ENCODE results near the gene ZNF331. TPM values are rescaled to one million over a fixed set of nuclear protein-coding genes. Genes with fewer than 3 reads are reported as not detected.

ZNF331 gene
- total RNA-seq, 2 experiments from 2014 or later: 16.2 to 23.7 TPM

GRCh38 chr19:53518121-53518520 is 19.8 kb upstream of the ZNF331 start:
- peaks cover 4% of the 10 kb centered on the region; the same call in 1 of the 2 replicates for H3K9me3 ChIP-seq (ENCODE audit: low read length)
- TF ChIP-seq CTCF (conservative IDR thresholded peaks at IDR 0.05; ENCODE audit: low read length) (no peak), EZH2phosphoT487 (IDR thresholded peaks at IDR 0.05; ENCODE audit: borderline replicate concordance, low read depth, low read length) (no peak)
- CTCF ChIA-PET (ENCODE audit: unreplicated experiment): no interaction called here
- H3K9me2 ChIP-seq (ENCODE audit: insufficient read depth, low read length): no peaks in the 10 kb centered on the region
- 0 out of 2 replicates have a peak, but pooled peaks cover 4% of the 10 kb centered on the region for H3K36me3 ChIP-seq (ENCODE audit: insufficient read depth, low read length)
- POLR2A ChIA-PET: no interaction called here
- BruUV-seq (replicated peaks): no TSS peak
- intact Hi-C loops (cut with micrococcal nuclease; ENCODE audit: unreplicated experiment): no loop called here
- no peak overlapping the region for H2AFZ ChIP-seq (ENCODE audit: low read length)
- DNase-seq (ENCODE audit: low spot score): no peak
- no peaks in the 10 kb centered on the region for H4K20me1 ChIP-seq (ENCODE audit: insufficient read depth, low read length)
- H3K4me3 ChIP-seq (ENCODE audit: low read depth, low read length, poor library complexity, severe bottlenecking): no peak overlapping the region
- no peak overlapping the region for H3K4me2 ChIP-seq (ENCODE audit: low read length)
- no peak overlapping the region for H3K27ac ChIP-seq (ENCODE audit: low read depth, low read length, poor library complexity, severe bottlenecking)
- peaks cover 5% of the 10 kb centered on the region for H3K4me1 ChIP-seq (ENCODE audit: insufficient read depth, low read length, poor library complexity, severe bottlenecking)
- H3K79me2 ChIP-seq (ENCODE audit: insufficient read depth, low read depth, low read length): no peaks in the 10 kb centered on the region

- TF ChIP-seq CTCF (conservative IDR thresholded peaks at IDR 0.05; ENCODE audit: low read length) (no peak), EZH2phosphoT487 (IDR thresholded peaks at IDR 0.05; ENCODE audit: borderline replicate concordance, low read depth, low read length) (no peak)
- Histone ChIP-seq H3K4me3 (ENCODE audit: low read depth, low read length, poor library complexity, severe bottlenecking) (no peak overlapping the region), H3K4me2 (ENCODE audit: low read length) (no peak overlapping the region), H3K36me3 (ENCODE audit: insufficient read depth, low read length) (peaks cover 7% of the 10 kb centered on the region), H3K79me2 (ENCODE audit: insufficient read depth, low read depth, low read length) (no peaks in the 10 kb centered on the region), H3K9me2 (ENCODE audit: insufficient read depth, low read length) (no peaks in the 10 kb centered on the region), H4K20me1 (ENCODE audit: insufficient read depth, low read length) (no peaks in the 10 kb centered on the region), H3K27ac (ENCODE audit: low read depth, low read length, poor library complexity, severe bottlenecking) (no peak overlapping the region), H2AFZ (ENCODE audit: low read length) (no peak overlapping the region), H3K4me1 (ENCODE audit: insufficient read depth, low read length, poor library complexity, severe bottlenecking) (peaks cover 5% of the 10 kb centered on the region), H3K9me3 (ENCODE audit: low read length) (peaks cover 4% of the 10 kb centered on the region; the same call in 1 of the 2 replicates)
- POLR2A ChIA-PET: no interaction called here
- intact Hi-C loops (cut with micrococcal nuclease; ENCODE audit: unreplicated experiment): no loop called here
- BruUV-seq (replicated peaks): no TSS peak
- no peak for DNase-seq (ENCODE audit: low spot score)
- CTCF ChIA-PET (ENCODE audit: unreplicated experiment): no interaction called here
Measured at GRCh38 chr19:53518716-53519115, 19.2 kb upstream of the ZNF331 start.

GRCh38 chr19:53519446-53519845 is 18.5 kb upstream of the ZNF331 start:
- H3K4me2 ChIP-seq (ENCODE audit: low read length): no peak overlapping the region
- no peak overlapping the region for H2AFZ ChIP-seq (ENCODE audit: low read length)
- POLR2A ChIA-PET: no interaction called here
- peaks cover 4% of the 10 kb centered on the region; the same call in 1 of the 2 replicates for H3K9me3 ChIP-seq (ENCODE audit: low read length)
- no peak overlapping the region for H3K4me3 ChIP-seq (ENCODE audit: low read depth, low read length, poor library complexity, severe bottlenecking)
- CTCF ChIA-PET (ENCODE audit: unreplicated experiment): no interaction called here
- peaks cover 8% of the 10 kb centered on the region for H3K36me3 ChIP-seq (ENCODE audit: insufficient read depth, low read length)
- H3K79me2 ChIP-seq (ENCODE audit: insufficient read depth, low read depth, low read length): no peaks in the 10 kb centered on the region
- H3K9me2 ChIP-seq (ENCODE audit: insufficient read depth, low read length): no peaks in the 10 kb centered on the region
- no peak for DNase-seq (ENCODE audit: low spot score)
- no peak overlapping the region for H3K27ac ChIP-seq (ENCODE audit: low read depth, low read length, poor library complexity, severe bottlenecking)
- no peaks in the 10 kb centered on the region for H4K20me1 ChIP-seq (ENCODE audit: insufficient read depth, low read length)
- peaks cover 5% of the 10 kb centered on the region for H3K4me1 ChIP-seq (ENCODE audit: insufficient read depth, low read length, poor library complexity, severe bottlenecking)
- no TSS peak for BruUV-seq (replicated peaks)
- no peak for TF ChIP-seq CTCF (conservative IDR thresholded peaks at IDR 0.05; ENCODE audit: low read length)
- no peak for TF ChIP-seq EZH2phosphoT487 (IDR thresholded peaks at IDR 0.05; ENCODE audit: borderline replicate concordance, low read depth, low read length)
- intact Hi-C loops (cut with micrococcal nuclease; ENCODE audit: unreplicated experiment): no loop called here

All from OCI-LY7 (cell line).